GM12878 (cell line): ENCODE data around the gene CDK5R2. TPM values are rescaled to one million over a fixed set of nuclear protein-coding genes. Genes with fewer than 3 reads are reported as not detected.

ENCODE experiments used
- ATAC-seq: fragments of 200-7000 bp; cut with Tn5 transposase; 3 replicates; pipeline ENCODE4 v1.9.1; 2020; ENCODE audit warnings: mild to moderate bottlenecking, moderate library complexity
- BruUV-seq: library from RNA; stranded (reverse); fragments of 400-500 nt; replicated peaks from 2 replicates; lab custom pipeline; 2021; lab: Mats Ljungman, UMichigan
- CTCF ChIA-PET: fragments of 300-600 bp; sonication (Branson Sonifier 250); formaldehyde crosslinking; extraction: SDS; loops from one replicate; lab custom pipeline; 2021; ENCODE audit warnings: inconsistent platforms; lab: Yijun Ruan, JAX
- POLR2A ChIA-PET: fragments of 350-600 bp; formaldehyde crosslinking; extraction: SDS; loops from one replicate; lab custom pipeline; 2021; ENCODE audit warnings: inconsistent platforms; lab: Charles Lee
- RAD21 ChIA-PET: fragments of 300-600 bp; sonication (Branson Sonifier 250); formaldehyde crosslinking; loops from one replicate; lab custom pipeline; 2023; ENCODE audit warnings: antibody characterized with exemption; ENCODE audit not compliant: unreplicated experiment; lab: Charles Lee
- SMC1A ChIA-PET: fragments of 300-600 bp; sonication (Branson Sonifier 250); formaldehyde crosslinking; loops from one replicate; lab custom pipeline; 2023; ENCODE audit not compliant: unreplicated experiment, uncharacterized antibody; lab: Charles Lee
- DNase-seq: peaks from one replicate; pipeline ENCODE4 v3.0.0-alpha.2; 2011; ENCODE audit warnings: low read depth, low spot score
- FAIRE-seq: peaks from 3 replicates; lab custom pipeline; 2011; peaks lifted over from hg19 to GRCh38; lab: Jason Lieb, UNC
- H2AFZ ChIP-seq: 2 replicates; pipeline ENCODE4 v1.6.0; 2011; ENCODE audit warnings: low read depth, low read length, control low read depth; ENCODE audit not compliant: control insufficient read depth
- H3K27ac ChIP-seq: 2 replicates; pipeline ENCODE4 v1.5.1; 2011; ENCODE audit warnings: control low read depth; ENCODE audit not compliant: control insufficient read depth, insufficient read depth
- H3K27me3 ChIP-seq, 2 experiments: replicated peaks in 1 of 2; 2 replicates each; pipeline versions ENCODE4 v1.6.0 to v1.6.1; 2011; ENCODE audit warnings: low read length in 1 of 2; ENCODE audit not compliant: control insufficient read depth in 2 of 2, insufficient read depth in 2 of 2
- H3K36me3 ChIP-seq, 2 experiments: 2 replicates each; pipeline ENCODE4 v1.5.1; 2011; ENCODE audit warnings: low read length in 1 of 2; ENCODE audit not compliant: control insufficient read depth in 2 of 2, insufficient read depth in 2 of 2
- H3K4me1 ChIP-seq: 2 replicates; pipeline ENCODE4 v1.6.1; 2011; ENCODE audit warnings: mild to moderate bottlenecking, low read length, moderate library complexity, mixed read lengths; ENCODE audit not compliant: control insufficient read depth, insufficient read depth
- H3K4me2 ChIP-seq: 2 replicates; pipeline ENCODE4 v1.6.0; 2011; ENCODE audit warnings: control low read depth; ENCODE audit not compliant: control insufficient read depth, insufficient read depth
- H3K4me3 ChIP-seq: fragments of 200-600 bp; sonication (generic); 2 replicates; pipeline ENCODE4 v1.5.1; 2016
- H3K79me2 ChIP-seq: 2 replicates; pipeline ENCODE4 v1.6.0; 2011; ENCODE audit warnings: low read length; ENCODE audit not compliant: control insufficient read depth, insufficient read depth
- H3K9ac ChIP-seq: 2 replicates; pipeline ENCODE4 v1.8.0; 2011; ENCODE audit warnings: low read length, control low read depth, mixed read lengths; ENCODE audit not compliant: control insufficient read depth, insufficient read depth
- H3K9me3 ChIP-seq: replicated peaks from 3 replicates; pipeline ENCODE4 v1.5.1; 2011; ENCODE audit warnings: mild to moderate bottlenecking, low read length; ENCODE audit not compliant: control insufficient read depth, insufficient read depth
- H4K20me1 ChIP-seq: 2 replicates; pipeline ENCODE4 v1.6.0; 2011; ENCODE audit not compliant: control insufficient read depth, insufficient read depth
- DPF2 ChIP-seq: fragments of 450-650 bp; IDR thresholded peaks from 2 replicates; pipeline ENCODE4 v1.6.1; 2017; ENCODE audit warnings: mild to moderate bottlenecking
- EGR1 ChIP-seq, 2 experiments: IDR thresholded peaks; 1 replicate in 1 of 2; 2 replicates in 1 of 2; pipeline ENCODE4 v1.6.1; 2011 to 2012; ENCODE audit warnings: low read depth in 2 of 2, low read length in 2 of 2, borderline replicate concordance in 1 of 2, mild to moderate bottlenecking in 1 of 2, moderate library complexity in 1 of 2
- MYC ChIP-seq: IDR thresholded peaks from 2 replicates; pipeline ENCODE4 v1.6.1; 2011; ENCODE audit warnings: mild to moderate bottlenecking, low read length, moderate library complexity, inconsistent platforms; ENCODE audit not compliant: insufficient read depth, insufficient replicate concordance, insufficient read length, severe bottlenecking
- NFXL1 ChIP-seq: fragments of 450-650 bp; IDR thresholded peaks from 2 replicates; pipeline ENCODE4 v1.6.1; 2017; ENCODE audit warnings: antibody characterized with exemption, mild to moderate bottlenecking, borderline replicate concordance
- SMC3 ChIP-seq: IDR thresholded peaks from 2 replicates; pipeline ENCODE4 v1.6.1; 2011; ENCODE audit warnings: low read length, improper control_type of control experiment, borderline replicate concordance
- SUZ12 ChIP-seq: fragments of 200-600 bp; sonication (generic); IDR thresholded peaks from one replicate; pipeline ENCODE4 v1.6.1; 2018; ENCODE audit warnings: antibody characterized with exemption, mild to moderate bottlenecking; ENCODE audit not compliant: unreplicated experiment
- YY1 ChIP-seq: IDR thresholded peaks from 2 replicates; pipeline ENCODE4 v1.6.1; 2011; ENCODE audit warnings: low read depth, mild to moderate bottlenecking, low read length
- WGBS: methylation state at CpG from one replicate; pipeline ENCODE4 v1.1.6; 2016; ENCODE audit warnings: low lambda C conversion rate; ENCODE audit not compliant: insufficient replicate concordance, insufficient coverage; ENCODE audit errors: missing lambda C conversion rate; 5-methylcytosine and 5-hydroxymethylcytosine counted together
- in situ Hi-C: fragments of 300-500 bp; cut with MboI; formaldehyde crosslinking; loops from 9 replicates; pipeline ENCODE4 v1.14.3; 2018; ENCODE audit warnings: mixed read lengths
- intact Hi-C: fragments of 100-400 bp; cut with micrococcal nuclease; formaldehyde crosslinking; loops from one replicate; pipeline ENCODE4 v1.14.2; 2022; ENCODE audit not compliant: unreplicated experiment
- polyA plus RNA-seq, 11 experiments: library from polyadenylated mRNA; depleted of rRNA in 4 of 11; unstranded in 6 of 11; stranded (reverse) in 5 of 11; fragments of >200 nt; fragmentation: Nextera tagmentation in 4 of 11; fragmentation: Illumina TruSeq in 1 of 11; extraction: Ambion mirVana in 4 of 11; extraction: Trizol in 1 of 11; gene quantifications; 1 replicate in 1 of 11; 2 replicates in 10 of 11; pipeline versions ENCODE4 v1.2.1 to v1.2.3, GENCODE V29; 2011 to 2016; ENCODE audit warnings: inconsistent platforms in 2 of 11, missing spikeins in 2 of 11, low read depth in 1 of 11
- total RNA-seq, 4 experiments: library from RNA; depleted of rRNA in 3 of 4; stranded (reverse); fragments of >200 nt in 3 of 4; fragmentation: Illumina TruSeq in 1 of 4; extraction: Trizol in 1 of 4; gene quantifications; 2 replicates each; pipeline versions ENCODE4 v1.2.1 to v1.2.3, GENCODE V29; 2013 to 2021

Gene CDK5R2
- total and polyA plus RNA-seq, 10 of the 15 experiments (the other 5 are each of a cell fraction or from before 2014, with no cell fraction given), result not detected

- Histone ChIP-seq H3K9me3 (no peaks in the 10 kb centered on the region), H3K4me3 (no peak overlapping the region), H3K9ac (no peak overlapping the region), H3K27ac (no peak overlapping the region), H3K4me1 (no peaks in the 10 kb centered on the region), H3K36me3 (no peaks in the 10 kb centered on the region), H3K27me3 (peaks cover 9 to 19% of the 10 kb centered on the region in 2 experiments), H3K79me2 (no peaks in the 10 kb centered on the region), H2AFZ (no peak overlapping the region), H3K4me2 (no peak overlapping the region), H4K20me1 (no peaks in the 10 kb centered on the region)
- SMC1A ChIA-PET, result no interaction called here
- in situ Hi-C loops (no loop called here), intact Hi-C loops (no loop called here)
- TF ChIP-seq NFXL1, result no peak
- no peak for TF ChIP-seq DPF2
- WGBS, result 4% methylated on average over 17 of the region's 26 CpGs
- CTCF ChIA-PET, result interaction anchor here (1.1 kb wide), 2 partner anchors 10 to 124 kb away, joined by 3 to 4 read pairs; no protein-coding TSS in a partner anchor
- no TSS peak for BruUV-seq
- DNase-seq (no peak), FAIRE-seq (no peak), ATAC-seq (0 out of 3 replicates have a peak, but pooled peaks have one; percentile 14)
- POLR2A ChIA-PET, result no interaction called here
- RAD21 ChIA-PET, result interaction anchor here (0.6 to 1.0 kb wide), 2 partner anchors 117 to 125 kb away, joined by 3 read pairs; no protein-coding TSS in a partner anchor
Observed at GRCh38 chr2:219001100-219001576, 41.7 kb downstream of the CDK5R2 start.

DNA sequence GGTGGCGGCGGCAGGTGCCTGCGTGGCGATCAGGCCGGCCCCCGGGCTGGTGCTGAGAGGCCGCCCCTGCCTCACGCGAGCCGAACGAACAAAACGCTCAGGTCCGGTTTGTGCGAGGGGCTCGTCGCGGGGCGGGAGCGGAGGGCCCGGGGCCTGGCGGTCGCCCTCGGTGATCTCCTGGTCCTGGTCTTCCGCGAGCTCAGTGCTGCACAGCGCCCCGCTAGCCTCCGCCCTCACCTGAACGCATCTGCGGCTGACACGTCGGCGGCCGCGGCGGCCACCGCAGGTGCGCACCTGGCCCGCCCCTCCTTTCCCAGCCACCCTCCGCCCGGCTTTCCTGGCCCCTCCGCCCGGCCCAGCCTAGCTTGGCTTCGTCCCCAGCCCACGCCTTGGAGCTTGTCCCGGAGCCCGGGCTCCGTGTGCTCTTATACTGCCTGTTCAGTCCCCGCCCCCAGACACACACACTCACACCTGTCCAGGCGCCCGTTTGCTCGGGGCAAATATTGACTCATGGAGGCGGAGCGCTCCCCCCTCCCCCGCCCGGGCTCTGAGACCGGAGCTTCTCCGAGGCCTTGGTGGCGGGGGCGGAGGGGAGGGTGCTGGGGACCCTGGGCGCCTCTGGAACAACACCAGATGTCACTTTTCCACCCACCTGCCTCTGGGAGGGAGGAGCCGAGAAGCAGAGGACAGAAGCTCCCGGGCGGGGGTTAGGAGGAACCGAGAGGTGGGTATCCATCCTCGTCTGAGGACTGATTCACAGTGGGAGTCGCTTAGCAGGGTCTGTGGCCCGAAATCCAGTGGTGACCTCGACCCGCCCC is 42.3 kb downstream of the CDK5R2 start:
- Histone ChIP-seq H3K4me2 (peak overlapping the region; percentile 33; the same call in 1 of the 2 replicates), H4K20me1 (no peaks in the 10 kb centered on the region), H3K4me1 (no peaks in the 10 kb centered on the region), H3K9ac (no peak overlapping the region), H2AFZ (no peak overlapping the region), H3K9me3 (no peaks in the 10 kb centered on the region), H3K4me3 (no peak overlapping the region; the same call in 1 of the 2 replicates), H3K79me2 (no peaks in the 10 kb centered on the region), H3K27me3 (peaks cover 9 to 19% of the 10 kb centered on the region in 2 experiments), H3K27ac (no peak overlapping the region), H3K36me3 (no peaks in the 10 kb centered on the region)
- FAIRE-seq, result no peak
- RAD21 ChIA-PET, result interaction anchor here (0.6 to 1.0 kb wide), 4 partner anchors 28 to 126 kb away, joined by 3 read pairs; no protein-coding TSS in a partner anchor
- no TSS peak for BruUV-seq
- WGBS, result 8% methylated on average over 52 of the region's 70 CpGs
- CTCF ChIA-PET, result interaction anchor here (0.5 to 2.0 kb wide), 5 partner anchors 9 to 183 kb away, joined by 3 to 12 read pairs (median 4); no protein-coding TSS in a partner anchor
- SMC1A ChIA-PET, result interaction anchor here (1.3 kb wide), 1 partner anchor 153 kb away, joined by 3 read pairs; no protein-coding TSS in a partner anchor
- no peak for TF ChIP-seq SMC3
- no peak for TF ChIP-seq MYC
- peak; percentile 81 for TF ChIP-seq SUZ12
- TF ChIP-seq YY1, result no peak
- 0 out of 3 replicates have a peak, but pooled peaks of 1 of the 2 experiments have one; percentile 18 for TF ChIP-seq EGR1 (IDR thresholded peaks at IDR 0.05; ENCODE audit: borderline replicate concordance in 1 of 2, low read depth in 2 of 2, low read length in 2 of 2)
- DNase-seq, result no peak
- in situ Hi-C loops (no loop called here), intact Hi-C loops (loop anchor here (2.0 kb wide), 1 partner anchor 149 kb away; no protein-coding TSS in a partner anchor)
- peak; percentile 12 for ATAC-seq
- POLR2A ChIA-PET, result no interaction called here
